ENCODE results near the gene FER.
"Not testable (repeated sequence)": the region's sequence is repeated elsewhere in the genome, so short reads cannot be mapped to it uniquely, and the experiment has no call there.

Gene FER

GRCh38 chr5:108881133-108881532 is 133.4 kb downstream of the FER start:
- no peak for DNase-seq (ENCODE audit: low read depth, low spot score)

GRCh38 chr5:108884736-108885135 is 137.0 kb downstream of the FER start:
- no peak for DNase-seq (ENCODE audit: low read depth, low spot score)

- no peak for DNase-seq (ENCODE audit: low read depth, low spot score)
These were observed 150.6 kb downstream of the FER start for GRCh38 chr5:108898257-108898656.

GRCh38 chr5:108898707-108899106 is 151.0 kb downstream of the FER start:
- no peak for DNase-seq (ENCODE audit: low read depth, low spot score)

- DNase-seq (ENCODE audit: low read depth, low spot score): not testable (repeated sequence)
These were observed 151.5 kb downstream of the FER start for GRCh38 chr5:108899244-108899643.

GRCh38 chr5:108900668-108901067 is 153.0 kb downstream of the FER start:
- no peak for DNase-seq (ENCODE audit: low read depth, low spot score)

- DNase-seq (ENCODE audit: low read depth, low spot score): no peak
These were observed 158.1 kb downstream of the FER start for GRCh38 chr5:108905805-108906204.

GRCh38 chr5:108910627-108911026 is 162.9 kb downstream of the FER start:
- no peak for DNase-seq (ENCODE audit: low read depth, low spot score)

GRCh38 chr5:108911055-108911454 is 163.4 kb downstream of the FER start:
- DNase-seq (ENCODE audit: low read depth, low spot score): no peak

- no peak for DNase-seq (ENCODE audit: low read depth, low spot score)
These were observed 169.9 kb downstream of the FER start for GRCh38 chr5:108917596-108917995.

- no peak for DNase-seq (ENCODE audit: low read depth, low spot score)
These were observed 172.1 kb downstream of the FER start for GRCh38 chr5:108919591-108920326.

- no peak for DNase-seq (ENCODE audit: low read depth, low spot score)
These were observed 176.8 kb downstream of the FER start for GRCh38 chr5:108924457-108924961.

GRCh38 chr5:108925073-108925472 is 177.4 kb downstream of the FER start:
- no peak for DNase-seq (ENCODE audit: low read depth, low spot score)

GRCh38 chr5:108930107-108930506 is 182.4 kb downstream of the FER start:
- no peak for DNase-seq (ENCODE audit: low read depth, low spot score)

GRCh38 chr5:108935611-108936010 is 187.9 kb downstream of the FER start:
- no peak for DNase-seq (ENCODE audit: low read depth, low spot score)

GRCh38 chr5:108937221-108937620 is 189.5 kb downstream of the FER start:
- no peak for DNase-seq (ENCODE audit: low read depth, low spot score)

- no peak for DNase-seq (ENCODE audit: low read depth, low spot score)
These were observed 192.8 kb downstream of the FER start for GRCh38 chr5:108940506-108940905.

GRCh38 chr5:108941746-108942145 is 194.0 kb downstream of the FER start:
- DNase-seq (ENCODE audit: low read depth, low spot score): no peak

- DNase-seq (ENCODE audit: low read depth, low spot score): no peak
These were observed 195.0 kb downstream of the FER start for GRCh38 chr5:108942701-108943100.

GRCh38 chr5:108945094-108945493 is 197.4 kb downstream of the FER start:
- no peak for DNase-seq (ENCODE audit: low read depth, low spot score)

GRCh38 chr5:108946008-108946407 is 198.3 kb downstream of the FER start:
- no peak for DNase-seq (ENCODE audit: low read depth, low spot score)

- DNase-seq (ENCODE audit: low read depth, low spot score): no peak
These were observed 199.5 kb downstream of the FER start for GRCh38 chr5:108947164-108947563.

- no peak for DNase-seq (ENCODE audit: low read depth, low spot score)
These were observed 202.6 kb downstream of the FER start for GRCh38 chr5:108950276-108950675.

GRCh38 chr5:108953940-108954339 is 206.2 kb downstream of the FER start:
- DNase-seq (ENCODE audit: low read depth, low spot score): no peak

All from ELF-1 (cell line).